ENCODE data around the gene DGKH.

The DGKH gene

DNA sequence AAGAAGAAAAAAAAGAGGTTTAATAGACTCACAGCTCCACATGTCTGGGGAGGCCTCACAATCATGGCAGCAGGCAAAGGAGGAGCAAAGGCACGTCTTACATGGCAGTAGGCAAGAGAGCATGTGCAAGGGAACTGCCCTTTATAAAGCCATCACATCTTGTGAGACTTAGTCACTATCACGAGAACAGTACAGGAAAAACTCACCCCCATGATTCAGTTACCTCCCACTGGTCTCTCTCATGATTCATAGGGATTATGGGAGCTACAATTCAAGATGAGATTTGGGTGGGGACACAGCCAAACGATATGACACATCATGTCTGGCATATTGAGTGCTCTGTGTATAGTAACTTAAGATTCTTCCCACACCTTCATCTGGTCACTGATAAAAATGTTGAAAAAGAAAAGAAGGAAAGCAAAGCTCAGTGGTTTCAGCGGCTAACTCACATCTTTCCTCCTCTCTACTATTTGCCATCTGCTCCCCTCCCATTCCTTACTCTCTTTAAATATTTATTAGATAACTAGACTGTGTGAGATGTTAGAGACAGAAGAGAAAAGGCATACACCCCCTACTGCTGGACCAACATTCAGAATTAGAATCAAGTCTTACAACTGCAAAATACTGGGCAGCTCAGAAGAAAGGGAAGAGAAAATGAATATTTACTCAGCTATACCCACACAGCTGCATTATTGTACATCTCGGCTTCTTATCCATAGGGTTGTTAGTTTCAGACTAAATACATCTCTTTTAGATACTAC, 163.4 kb downstream of the DGKH start:
- Histone ChIP-seq H3K36me3 (ENCODE audit: control insufficient read depth, low read length) (peaks cover 23% of the 10 kb centered on the region), H3K27ac (ENCODE audit: low read depth, low read length) (no peak overlapping the region), H3K79me2 (ENCODE audit: control insufficient read depth, low read length) (no peaks in the 10 kb centered on the region), H3K9me3 (ENCODE audit: control insufficient read depth, insufficient read depth, low read length) (no peaks in the 10 kb centered on the region), H3K4me1 (ENCODE audit: control insufficient read depth, low read length) (no peaks in the 10 kb centered on the region), H3F3A (ENCODE audit: control insufficient read depth, insufficient read depth) (no peaks in the 10 kb centered on the region), H3K9me2 (replicated peaks; ENCODE audit: control insufficient read depth, low read length) (no peaks in the 10 kb centered on the region), H4K20me1 (ENCODE audit: control insufficient read depth, insufficient read depth, low read depth, low read length) (no peaks in the 10 kb centered on the region), H3K27me3 (ENCODE audit: control insufficient read depth, low read length) (no peaks in the 10 kb centered on the region), H3K4me2 (ENCODE audit: low read length) (no peak overlapping the region), H3K4me3 (ENCODE audit: low read length) (no peak overlapping the region)
- no peak for TF ChIP-seq EZH2phosphoT487 (IDR thresholded peaks at IDR 0.05; ENCODE audit: borderline replicate concordance, low read length)
- TF ChIP-seq, protein P1, sequence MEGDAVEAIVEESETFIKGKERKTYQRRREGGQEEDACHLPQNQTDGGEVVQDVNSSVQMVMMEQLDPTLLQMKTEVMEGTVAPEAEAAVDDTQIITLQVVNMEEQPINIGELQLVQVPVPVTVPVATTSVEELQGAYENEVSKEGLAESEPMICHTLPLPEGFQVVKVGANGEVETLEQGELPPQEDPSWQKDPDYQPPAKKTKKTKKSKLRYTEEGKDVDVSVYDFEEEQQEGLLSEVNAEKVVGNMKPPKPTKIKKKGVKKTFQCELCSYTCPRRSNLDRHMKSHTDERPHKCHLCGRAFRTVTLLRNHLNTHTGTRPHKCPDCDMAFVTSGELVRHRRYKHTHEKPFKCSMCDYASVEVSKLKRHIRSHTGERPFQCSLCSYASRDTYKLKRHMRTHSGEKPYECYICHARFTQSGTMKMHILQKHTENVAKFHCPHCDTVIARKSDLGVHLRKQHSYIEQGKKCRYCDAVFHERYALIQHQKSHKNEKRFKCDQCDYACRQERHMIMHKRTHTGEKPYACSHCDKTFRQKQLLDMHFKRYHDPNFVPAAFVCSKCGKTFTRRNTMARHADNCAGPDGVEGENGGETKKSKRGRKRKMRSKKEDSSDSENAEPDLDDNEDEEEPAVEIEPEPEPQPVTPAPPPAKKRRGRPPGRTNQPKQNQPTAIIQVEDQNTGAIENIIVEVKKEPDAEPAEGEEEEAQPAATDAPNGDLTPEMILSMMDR (IDR thresholded peaks at IDR 0.05; ENCODE audit: low read depth, low read length, poor library complexity, severe bottlenecking): no peak

DNA sequence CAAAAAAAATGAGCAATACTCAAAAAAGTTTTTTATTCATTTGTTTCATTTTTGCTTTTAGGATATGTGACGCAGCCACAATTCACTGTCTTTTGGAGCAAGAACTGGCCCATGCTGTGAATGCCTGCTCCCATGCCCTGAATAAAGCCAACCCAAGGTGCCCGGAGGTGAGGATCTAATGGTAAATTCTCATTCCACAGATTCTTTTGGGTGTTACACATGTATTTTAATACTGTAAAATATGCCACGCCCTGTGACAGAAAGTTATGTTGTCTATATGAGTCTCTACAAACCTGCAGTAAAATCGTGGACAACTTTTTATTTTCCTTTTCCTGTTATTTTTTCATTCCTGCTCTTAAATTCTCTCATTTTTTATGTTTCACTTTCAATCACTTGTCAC, 166.0 kb downstream of the DGKH start:
- Histone ChIP-seq H3K4me3 (ENCODE audit: low read length) (no peak overlapping the region), H3K36me3 (ENCODE audit: control insufficient read depth, low read length) (peaks cover 21% of the 10 kb centered on the region), H3K27me3 (ENCODE audit: control insufficient read depth, low read length) (no peaks in the 10 kb centered on the region), H3K79me2 (ENCODE audit: control insufficient read depth, low read length) (no peaks in the 10 kb centered on the region), H3F3A (ENCODE audit: control insufficient read depth, insufficient read depth) (no peaks in the 10 kb centered on the region), H3K9me3 (ENCODE audit: control insufficient read depth, insufficient read depth, low read length) (no peaks in the 10 kb centered on the region), H4K20me1 (ENCODE audit: control insufficient read depth, insufficient read depth, low read depth, low read length) (no peaks in the 10 kb centered on the region), H3K27ac (ENCODE audit: low read depth, low read length) (no peak overlapping the region), H3K9me2 (replicated peaks; ENCODE audit: control insufficient read depth, low read length) (no peaks in the 10 kb centered on the region), H3K4me2 (ENCODE audit: low read length) (no peak overlapping the region), H3K4me1 (ENCODE audit: control insufficient read depth, low read length) (no peaks in the 10 kb centered on the region)
- no peak for TF ChIP-seq EZH2phosphoT487 (IDR thresholded peaks at IDR 0.05; ENCODE audit: borderline replicate concordance, low read length)
- TF ChIP-seq, protein P1 (IDR thresholded peaks at IDR 0.05; ENCODE audit: low read depth, low read length, poor library complexity, severe bottlenecking): no peak

DNA sequence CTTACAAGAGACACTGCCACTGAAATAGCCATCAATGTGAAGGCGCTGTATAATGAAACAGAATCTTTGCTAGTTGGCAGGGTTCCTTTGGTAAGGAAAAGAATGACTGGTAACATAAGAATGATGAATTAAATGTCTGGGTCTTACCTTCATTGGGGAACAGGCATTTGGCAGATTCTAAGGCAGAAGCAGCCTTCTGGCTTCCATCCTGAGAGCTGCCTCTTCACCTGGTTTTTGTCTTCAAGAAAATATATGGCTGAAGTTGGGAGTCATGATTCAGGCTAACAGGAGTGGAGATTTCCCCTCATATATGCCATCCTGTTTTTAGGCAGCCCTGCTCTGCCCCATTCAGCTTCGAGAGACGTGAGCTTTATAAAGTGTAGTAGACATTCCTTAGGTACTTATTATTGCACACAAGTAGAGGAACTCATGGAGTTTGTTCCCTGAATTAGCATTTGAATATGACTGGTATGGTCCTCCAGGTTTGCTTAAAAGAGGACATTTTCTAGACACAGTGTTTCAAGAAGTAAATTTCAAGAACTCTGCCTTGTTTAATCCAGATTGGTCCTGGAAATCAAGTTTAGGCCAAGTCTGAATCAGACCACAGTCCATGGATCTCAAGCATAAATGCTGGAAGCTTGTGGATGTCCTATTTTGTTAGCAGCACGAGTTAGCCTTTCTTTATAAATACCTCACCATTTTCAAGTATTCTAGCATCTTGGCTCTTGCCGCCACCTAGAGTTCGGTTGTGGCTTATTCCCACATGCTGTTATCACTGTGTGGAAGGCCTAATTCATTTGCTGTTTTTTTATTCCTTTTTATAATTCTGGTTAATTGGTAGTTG, 167.4 kb downstream of the DGKH start:
- Histone ChIP-seq H3K79me2 (ENCODE audit: control insufficient read depth, low read length) (no peaks in the 10 kb centered on the region), H3K27me3 (ENCODE audit: control insufficient read depth, low read length) (no peaks in the 10 kb centered on the region), H3K4me1 (ENCODE audit: control insufficient read depth, low read length) (no peaks in the 10 kb centered on the region), H3K4me2 (ENCODE audit: low read length) (no peak overlapping the region), H3K9me2 (replicated peaks; ENCODE audit: control insufficient read depth, low read length) (no peaks in the 10 kb centered on the region), H3K4me3 (ENCODE audit: low read length) (no peak overlapping the region), H3K9me3 (ENCODE audit: control insufficient read depth, insufficient read depth, low read length) (no peaks in the 10 kb centered on the region), H3K27ac (ENCODE audit: low read depth, low read length) (no peak overlapping the region), H3F3A (ENCODE audit: control insufficient read depth, insufficient read depth) (no peaks in the 10 kb centered on the region), H3K36me3 (ENCODE audit: control insufficient read depth, low read length) (peaks cover 25% of the 10 kb centered on the region), H4K20me1 (ENCODE audit: control insufficient read depth, insufficient read depth, low read depth, low read length) (no peaks in the 10 kb centered on the region)
- TF ChIP-seq, protein P1 (IDR thresholded peaks at IDR 0.05; ENCODE audit: low read depth, low read length, poor library complexity, severe bottlenecking): peak; percentile 60
- TF ChIP-seq EZH2phosphoT487 (IDR thresholded peaks at IDR 0.05; ENCODE audit: borderline replicate concordance, low read length): no peak
